IPS-15b (cell line): ENCODE results near the gene COQ7.

Source experiments
- H3K27me3 ChIP-seq: one replicate; pipeline ENCODE4 v1.6.1; 2013; ENCODE audit warnings: low read length; ENCODE audit not compliant: control insufficient read depth, insufficient read depth
- H3K36me3 ChIP-seq: one replicate; pipeline ENCODE4 v1.6.1; 2013; ENCODE audit warnings: low read length; ENCODE audit not compliant: control insufficient read depth, insufficient read depth
- H3K4me1 ChIP-seq: one replicate; pipeline ENCODE4 v1.6.1; 2013; ENCODE audit warnings: mild to moderate bottlenecking, low read length; ENCODE audit not compliant: control insufficient read depth, insufficient read depth
- H3K4me3 ChIP-seq: one replicate; pipeline ENCODE4 v1.5.1; 2013; ENCODE audit warnings: low read depth, low read length
- H3K9ac ChIP-seq: one replicate; pipeline ENCODE4 v1.6.1; 2013; ENCODE audit warnings: low read depth, mild to moderate bottlenecking, low read length
- H3K9me3 ChIP-seq: one replicate; pipeline ENCODE4 v1.6.1; 2013; ENCODE audit warnings: mild to moderate bottlenecking, low read length; ENCODE audit not compliant: control insufficient read depth, insufficient read depth

Gene COQ7

GRCh38 chr16:19116711-19117449 is 49.5 kb downstream of the COQ7 start:
- Histone ChIP-seq H3K9me3 (no peaks in the 10 kb centered on the region), H3K27me3 (peaks cover 16% of the 10 kb centered on the region), H3K36me3 (no peaks in the 10 kb centered on the region), H3K4me1 (peaks cover 10% of the 10 kb centered on the region), H3K4me3 (no peak overlapping the region), H3K9ac (no peak overlapping the region)

GRCh38 chr16:19118938-19119431 is 51.6 kb downstream of the COQ7 start:
- H3K4me1 ChIP-seq: peaks cover 10% of the 10 kb centered on the region
- H3K4me3 ChIP-seq: no peak overlapping the region
- no peak overlapping the region for H3K9ac ChIP-seq
- H3K36me3 ChIP-seq: no peaks in the 10 kb centered on the region
- peaks cover 13% of the 10 kb centered on the region for H3K27me3 ChIP-seq
- no peaks in the 10 kb centered on the region for H3K9me3 ChIP-seq

GRCh38 chr16:19119564-19119963 is 52.1 kb downstream of the COQ7 start:
- H3K27me3 ChIP-seq: peaks cover 13% of the 10 kb centered on the region
- no peak overlapping the region for H3K9ac ChIP-seq
- peaks cover 10% of the 10 kb centered on the region for H3K4me1 ChIP-seq
- H3K9me3 ChIP-seq: no peaks in the 10 kb centered on the region
- H3K4me3 ChIP-seq: no peak overlapping the region
- no peaks in the 10 kb centered on the region for H3K36me3 ChIP-seq

GRCh38 chr16:19123535-19124178 is 56.2 kb downstream of the COQ7 start:
- Histone ChIP-seq H3K4me1 (peaks cover under 1% of the 10 kb centered on the region), H3K27me3 (no peaks in the 10 kb centered on the region), H3K4me3 (no peak overlapping the region), H3K9ac (no peak overlapping the region), H3K36me3 (no peaks in the 10 kb centered on the region), H3K9me3 (no peaks in the 10 kb centered on the region)

- Histone ChIP-seq H3K9me3 (no peaks in the 10 kb centered on the region), H3K4me1 (peaks cover 8% of the 10 kb centered on the region), H3K36me3 (no peaks in the 10 kb centered on the region), H3K4me3 (no peak overlapping the region), H3K9ac (no peak overlapping the region), H3K27me3 (no peaks in the 10 kb centered on the region)
These were observed 58.9 kb downstream of the COQ7 start for GRCh38 chr16:19126300-19126699.

- Histone ChIP-seq H3K36me3 (no peaks in the 10 kb centered on the region), H3K4me3 (no peak overlapping the region), H3K9me3 (no peaks in the 10 kb centered on the region), H3K4me1 (peaks cover 8% of the 10 kb centered on the region), H3K27me3 (no peaks in the 10 kb centered on the region), H3K9ac (no peak overlapping the region)
These were observed 59.8 kb downstream of the COQ7 start for GRCh38 chr16:19127205-19127604.

- H3K9me3 ChIP-seq: no peaks in the 10 kb centered on the region
- no peaks in the 10 kb centered on the region for H3K36me3 ChIP-seq
- H3K4me1 ChIP-seq: peaks cover 8% of the 10 kb centered on the region
- H3K9ac ChIP-seq: no peak overlapping the region
- no peak overlapping the region for H3K4me3 ChIP-seq
- H3K27me3 ChIP-seq: no peaks in the 10 kb centered on the region
These were observed 60.3 kb downstream of the COQ7 start for GRCh38 chr16:19127674-19128131.

GRCh38 chr16:19128454-19129200 is 61.2 kb downstream of the COQ7 start:
- no peaks in the 10 kb centered on the region for H3K27me3 ChIP-seq
- no peak overlapping the region for H3K4me3 ChIP-seq
- no peak overlapping the region for H3K9ac ChIP-seq
- no peaks in the 10 kb centered on the region for H3K9me3 ChIP-seq
- H3K36me3 ChIP-seq: no peaks in the 10 kb centered on the region
- peaks cover 8% of the 10 kb centered on the region for H3K4me1 ChIP-seq
